Stimulated activated CD4-positive, alpha-beta T cell treated with anti-CD3 and anti-CD28 coated beads, TNF-alpha, amount 100 ng/mL, for 1 hour (primary cell): Measurements from ENCODE around the gene CEBPE.
"Not testable (repeated sequence)": the region's sequence is repeated elsewhere in the genome, so short reads cannot be mapped to it uniquely, and the experiment has no call there.

Experiments
- DNase-seq, 3 donors: peaks; one replicate each; pipeline ENCODE4 v3.0.0-alpha.2; 2020; ENCODE audit warnings: low read depth in 3 of 3, low spot score in 1 of 3

CEBPE gene

GRCh38 chr14:23123419-23123818 lies 4.4 kb upstream of the CEBPE start:
- DNase-seq, result no peak

- no peak for DNase-seq
Observed at GRCh38 chr14:23122086-23122485, 3.0 kb upstream of the CEBPE start.

GRCh38 chr14:23121361-23121771 lies 2.3 kb upstream of the CEBPE start:
- DNase-seq, result no peak

- peak; percentile 46 to 57 (median 55) for DNase-seq
Observed at GRCh38 chr14:23120541-23121251, 1.6 kb upstream of the CEBPE start.

GRCh38 chr14:23119363-23120327 lies 590 bp upstream of the CEBPE start:
- no peak for DNase-seq

- DNase-seq, result no peak
Observed at GRCh38 chr14:23117371-23118020, 1.6 kb downstream of the CEBPE start.

DNA sequence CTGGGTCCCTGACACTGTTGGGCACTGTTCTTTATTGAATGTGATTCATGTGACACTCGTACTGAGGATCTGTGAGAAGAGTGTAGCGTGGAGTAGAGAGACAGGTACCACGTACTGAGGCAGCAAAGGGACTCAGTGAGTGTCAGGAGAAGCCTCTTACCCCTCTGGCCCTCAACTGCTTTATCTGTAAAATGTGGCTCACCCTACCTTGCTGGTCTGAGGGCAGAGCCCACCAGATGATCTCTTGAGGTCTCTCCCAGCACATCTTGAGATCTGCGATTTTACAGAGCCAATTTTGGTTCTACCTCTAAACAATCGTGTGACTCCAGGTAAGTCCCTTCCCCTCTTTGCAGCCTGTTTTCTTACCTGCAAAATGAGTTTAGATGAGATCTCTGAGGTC lies 3.1 kb downstream of the CEBPE start:
- DNase-seq, result no peak

GRCh38 chr14:23115039-23115731 lies 3.9 kb downstream of the CEBPE start:
- no peak for DNase-seq

- DNase-seq, result no peak
Observed at GRCh38 chr14:23114669-23115038, 4.4 kb downstream of the CEBPE start.

DNA sequence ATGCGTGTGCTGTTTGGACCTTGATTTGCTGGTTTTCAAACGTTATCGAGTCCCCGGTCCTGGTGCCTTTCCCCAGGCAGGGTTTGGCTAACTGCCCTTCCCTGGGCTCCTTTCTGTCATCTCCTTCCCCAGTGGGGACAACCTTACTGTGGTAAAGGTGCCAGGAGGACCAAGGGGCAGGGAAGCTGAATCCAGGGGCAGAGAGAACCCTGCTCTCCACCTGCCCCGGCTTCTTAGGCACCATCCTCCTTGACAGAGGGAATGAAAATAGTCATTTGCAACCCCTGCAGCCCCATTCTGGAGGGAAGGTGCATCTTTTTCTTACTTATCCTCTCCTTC lies 5.0 kb downstream of the CEBPE start:
- DNase-seq, result no peak

- DNase-seq, result no peak
Observed at GRCh38 chr14:23113431-23114119, 5.5 kb downstream of the CEBPE start.

DNA sequence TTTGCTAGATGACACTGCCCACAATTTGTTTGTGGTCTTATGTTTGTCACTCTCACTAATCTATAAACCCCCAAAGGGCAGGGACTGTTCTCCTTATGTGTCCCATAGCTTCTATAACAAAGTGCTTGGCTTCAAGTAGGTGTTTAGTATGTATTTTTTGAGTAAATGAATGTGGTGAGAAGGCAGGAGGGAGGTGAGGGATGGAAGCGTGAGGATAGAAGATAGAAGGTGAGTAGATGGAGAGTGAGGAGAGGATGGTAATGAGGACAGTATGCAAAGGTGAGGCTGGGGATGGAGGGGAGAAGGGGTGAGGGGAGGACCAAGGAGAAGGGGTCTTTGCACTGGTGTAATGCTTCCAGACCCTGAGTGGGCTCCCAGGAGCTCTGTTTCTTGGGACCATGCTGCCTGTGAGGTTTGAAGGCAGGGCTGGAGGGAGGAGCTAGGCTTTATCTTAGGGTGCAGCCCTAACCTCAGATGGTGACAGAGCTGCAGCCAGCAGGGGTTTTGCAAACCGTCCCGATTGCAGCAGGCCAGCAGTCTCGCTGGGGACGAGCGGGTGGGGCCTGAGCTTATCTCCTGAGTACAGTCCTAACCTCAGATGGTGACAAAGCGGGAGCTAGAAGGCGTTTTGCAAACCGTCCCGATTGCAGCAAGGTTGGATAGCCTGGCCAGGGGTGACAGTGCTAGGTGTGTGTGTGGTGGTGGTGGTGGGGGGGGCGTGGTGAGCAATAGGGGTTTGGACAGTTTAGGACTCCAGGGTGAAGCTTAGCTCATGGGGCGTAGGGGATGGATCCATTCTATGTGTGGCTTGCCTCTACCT lies 6.5 kb downstream of the CEBPE start:
- no peak for DNase-seq

GRCh38 chr14:23110579-23111365 lies 8.3 kb downstream of the CEBPE start:
- no peak for DNase-seq

- DNase-seq, result no peak
Observed at GRCh38 chr14:23109769-23110168, 9.3 kb downstream of the CEBPE start.

DNA sequence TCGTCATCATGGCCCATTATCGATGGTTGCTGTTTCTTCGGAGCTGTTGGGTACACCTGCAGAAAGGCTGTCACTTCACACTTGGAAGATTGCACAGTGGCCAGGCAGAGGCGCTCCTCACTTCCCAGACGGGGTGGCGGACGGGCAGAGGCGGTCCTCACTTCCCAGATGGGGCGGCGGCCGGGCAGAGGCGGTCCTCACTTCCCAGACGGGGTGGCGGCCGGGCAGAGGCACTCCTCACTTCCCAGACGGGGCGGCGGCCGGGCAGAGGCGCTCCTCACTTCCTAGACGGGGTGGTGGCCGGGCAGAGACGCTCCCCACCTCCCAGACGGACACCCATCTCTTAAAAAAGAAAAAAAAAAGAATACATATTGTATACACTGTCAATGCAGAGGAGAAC lies 10.9 kb downstream of the CEBPE start:
- not testable (repeated sequence) for DNase-seq

DNA sequence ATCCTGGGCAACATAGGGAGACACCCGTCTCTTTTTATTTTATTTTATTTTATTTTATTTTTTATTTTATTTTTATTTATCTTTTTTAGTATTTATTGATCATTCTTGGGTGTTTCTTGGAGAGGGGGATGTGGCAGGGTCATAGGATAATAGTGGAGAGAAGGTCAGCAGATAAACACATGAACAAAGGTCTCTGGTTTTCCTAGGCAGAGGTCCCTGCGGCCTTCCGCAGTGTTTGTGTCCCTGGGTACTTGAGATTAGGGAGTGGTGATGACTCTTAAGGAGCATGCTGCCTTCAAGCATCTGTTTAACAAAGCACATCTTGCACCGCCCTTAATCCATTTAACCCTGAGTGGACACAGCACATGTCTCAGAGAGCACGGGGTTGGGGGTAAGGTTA lies 11.4 kb downstream of the CEBPE start:
- DNase-seq, result not testable (repeated sequence)

DNA sequence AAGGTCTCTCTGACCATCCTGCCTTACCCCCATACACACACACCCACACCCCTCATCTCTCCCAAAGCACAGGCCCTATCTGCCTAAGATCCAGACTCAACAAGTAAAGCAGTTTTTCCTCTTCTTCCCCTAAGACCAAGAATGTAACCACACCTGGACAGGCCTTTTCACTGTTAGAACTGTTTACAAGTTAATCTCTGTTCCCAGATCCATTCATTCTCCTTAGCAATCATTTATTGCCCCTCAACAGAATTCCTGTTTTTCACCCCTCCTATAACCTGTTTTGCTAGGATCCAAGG lies 12.4 kb downstream of the CEBPE start:
- no peak for DNase-seq

DNA sequence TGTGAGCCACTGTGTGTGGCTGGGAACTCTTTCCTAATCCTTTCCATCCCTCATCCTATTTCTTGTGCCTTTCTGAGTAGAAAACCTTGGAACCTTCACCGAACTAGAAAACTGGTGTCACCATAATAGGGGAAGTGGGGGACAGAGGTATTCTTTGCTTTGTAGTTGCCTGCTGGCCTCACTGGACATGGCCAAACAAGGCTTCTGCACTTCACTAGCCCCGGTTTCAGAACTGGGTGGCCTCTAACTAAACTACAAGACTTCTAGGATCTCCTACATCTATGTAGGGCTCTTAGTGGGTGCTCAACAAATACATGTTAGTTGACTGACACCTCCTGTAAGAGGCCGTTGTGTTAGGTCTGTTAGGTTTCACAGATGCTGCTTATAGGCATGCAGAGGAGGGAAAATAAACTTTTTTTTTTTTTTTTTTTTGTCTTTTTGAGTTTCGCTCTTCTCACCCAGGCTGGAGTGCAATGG lies 13.7 kb downstream of the CEBPE start:
- no peak for DNase-seq
